Measurements from ENCODE around the gene LAMA2. TPM values are rescaled to one million over a fixed set of nuclear protein-coding genes. Genes with fewer than 3 reads are reported as not detected.

LAMA2 gene
- polyA plus RNA-seq, 1 donor from 2014 or later: 2.5 TPM

GRCh38 chr6:129120856-129121638 lies 238.1 kb downstream of the LAMA2 start:
- Histone ChIP-seq H3F3A (ENCODE audit: insufficient read depth, low read length, poor library complexity, severe bottlenecking) (peaks cover 4% of the 10 kb centered on the region), H3K36me3 (ENCODE audit: insufficient read depth, low read length) (no peaks in the 10 kb centered on the region), H3K4me3 (ENCODE audit: low read length) (no peak overlapping the region), H3K27ac (ENCODE audit: low read length) (no peak overlapping the region), H3K79me2 (replicated peaks; ENCODE audit: insufficient read depth, low read length) (no peaks in the 10 kb centered on the region), H3K9me2 (ENCODE audit: insufficient read depth, low read length) (no peaks in the 10 kb centered on the region), H3K9ac (ENCODE audit: low read length) (no peak overlapping the region), H2AFZ (ENCODE audit: low read depth, low read length) (no peak overlapping the region), H4K20me1 (ENCODE audit: insufficient read depth) (no peaks in the 10 kb centered on the region), H3K27me3 (ENCODE audit: insufficient read depth, low read depth, low read length) (no peaks in the 10 kb centered on the region), H3K4me2 (ENCODE audit: low read length) (no peak overlapping the region), H3K9me3 (ENCODE audit: low read length) (no peaks in the 10 kb centered on the region)
- TF ChIP-seq RAD21 (conservative IDR thresholded peaks at IDR 0.05) (no peak), TAF1 (IDR thresholded peaks at IDR 0.05; ENCODE audit: low read depth) (no peak), EZH2 (IDR thresholded peaks at IDR 0.05; ENCODE audit: borderline replicate concordance, insufficient read depth, low read length, poor library complexity, severe bottlenecking) (no peak), CTCF (IDR thresholded peaks at IDR 0.05; ENCODE audit: poor library complexity, severe bottlenecking) (no peak), SMC3 (conservative IDR thresholded peaks at IDR 0.05; ENCODE audit: poor library complexity) (no peak), EP300 (conservative IDR thresholded peaks at IDR 0.05; ENCODE audit: poor library complexity, severe bottlenecking) (no peak), REST (IDR thresholded peaks at IDR 0.05; ENCODE audit: borderline replicate concordance) (no peak), MXI1 (conservative IDR thresholded peaks at IDR 0.05; ENCODE audit: poor library complexity, severe bottlenecking) (no peak)

DNA sequence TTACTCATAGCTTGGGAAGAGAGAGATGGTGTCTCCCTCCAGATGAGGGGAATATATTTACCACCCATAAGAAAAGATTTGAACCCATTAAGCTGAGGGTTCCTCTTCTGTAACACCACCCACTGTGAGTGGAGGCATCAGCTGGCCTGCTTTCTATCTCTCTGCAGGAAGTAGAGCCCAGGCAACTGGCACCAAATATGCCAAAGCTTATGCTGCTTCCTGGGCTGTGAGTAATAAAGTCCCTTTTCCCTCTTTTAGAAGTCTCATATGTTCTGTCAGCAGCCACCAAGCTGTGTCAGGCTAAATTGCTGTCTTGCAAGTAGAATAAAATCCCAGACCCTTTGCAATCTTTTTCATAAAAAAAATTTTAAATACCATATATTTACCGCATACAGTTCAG lies 241.4 kb downstream of the LAMA2 start:
- Histone ChIP-seq H3K9ac (ENCODE audit: low read length) (no peak overlapping the region), H3K9me2 (ENCODE audit: insufficient read depth, low read length) (no peaks in the 10 kb centered on the region), H3F3A (ENCODE audit: insufficient read depth, low read length, poor library complexity, severe bottlenecking) (peaks cover 4% of the 10 kb centered on the region), H2AFZ (ENCODE audit: low read depth, low read length) (no peak overlapping the region), H3K4me2 (ENCODE audit: low read length) (no peak overlapping the region), H3K4me3 (ENCODE audit: low read length) (no peak overlapping the region), H3K79me2 (replicated peaks; ENCODE audit: insufficient read depth, low read length) (no peaks in the 10 kb centered on the region), H3K27me3 (ENCODE audit: insufficient read depth, low read depth, low read length) (no peaks in the 10 kb centered on the region), H3K36me3 (ENCODE audit: insufficient read depth, low read length) (no peaks in the 10 kb centered on the region), H3K27ac (ENCODE audit: low read length) (no peak overlapping the region), H3K9me3 (ENCODE audit: low read length) (no peaks in the 10 kb centered on the region), H4K20me1 (ENCODE audit: insufficient read depth) (no peaks in the 10 kb centered on the region)
- TF ChIP-seq TAF1 (IDR thresholded peaks at IDR 0.05; ENCODE audit: low read depth) (no peak), EZH2 (IDR thresholded peaks at IDR 0.05; ENCODE audit: borderline replicate concordance, insufficient read depth, low read length, poor library complexity, severe bottlenecking) (no peak), CTCF (IDR thresholded peaks at IDR 0.05; ENCODE audit: poor library complexity, severe bottlenecking) (no peak), REST (IDR thresholded peaks at IDR 0.05; ENCODE audit: borderline replicate concordance) (no peak), EP300 (conservative IDR thresholded peaks at IDR 0.05; ENCODE audit: poor library complexity, severe bottlenecking) (no peak), MXI1 (conservative IDR thresholded peaks at IDR 0.05; ENCODE audit: poor library complexity, severe bottlenecking) (no peak), SMC3 (conservative IDR thresholded peaks at IDR 0.05; ENCODE audit: poor library complexity) (no peak)
